ENCODE measurements around the gene GBA3.

The GBA3 gene

GRCh38 chr4:22754116-22754515 lies 61.4 kb downstream of the GBA3 start:
- H3K4me3 ChIP-seq (replicated peaks; ENCODE audit: low read depth, low read length), result no peak overlapping the region
- no peak for TF ChIP-seq CTCF (IDR thresholded peaks at IDR 0.05; ENCODE audit: low read depth, low read length, missing control alignments)
- DNase-seq (ENCODE audit: extremely low read depth, low read depth), result no peak

- TF ChIP-seq CTCF (IDR thresholded peaks at IDR 0.05; ENCODE audit: low read depth, low read length, missing control alignments), result no peak
- no peak for DNase-seq (ENCODE audit: extremely low read depth, low read depth)
- H3K4me3 ChIP-seq (replicated peaks; ENCODE audit: low read depth, low read length), result no peak overlapping the region
These were observed 69.8 kb downstream of the GBA3 start for GRCh38 chr4:22762548-22762947.

- TF ChIP-seq CTCF (IDR thresholded peaks at IDR 0.05; ENCODE audit: low read depth, low read length, missing control alignments), result no peak
- H3K4me3 ChIP-seq (replicated peaks; ENCODE audit: low read depth, low read length), result no peak overlapping the region
- DNase-seq (ENCODE audit: extremely low read depth, low read depth), result no peak
These were observed 71.4 kb downstream of the GBA3 start for GRCh38 chr4:22764183-22764582.

GRCh38 chr4:22766068-22766467 lies 73.3 kb downstream of the GBA3 start:
- TF ChIP-seq CTCF (IDR thresholded peaks at IDR 0.05; ENCODE audit: low read depth, low read length, missing control alignments), result no peak
- H3K4me3 ChIP-seq (replicated peaks; ENCODE audit: low read depth, low read length), result no peak overlapping the region
- no peak for DNase-seq (ENCODE audit: extremely low read depth, low read depth)

- DNase-seq (ENCODE audit: extremely low read depth, low read depth), result no peak
- no peak for TF ChIP-seq CTCF (IDR thresholded peaks at IDR 0.05; ENCODE audit: low read depth, low read length, missing control alignments)
- no peak overlapping the region for H3K4me3 ChIP-seq (replicated peaks; ENCODE audit: low read depth, low read length)
These were observed 85.9 kb downstream of the GBA3 start for GRCh38 chr4:22778547-22779163.

GRCh38 chr4:22780317-22780716 lies 87.6 kb downstream of the GBA3 start:
- TF ChIP-seq CTCF (IDR thresholded peaks at IDR 0.05; ENCODE audit: low read depth, low read length, missing control alignments), result no peak
- no peak overlapping the region for H3K4me3 ChIP-seq (replicated peaks; ENCODE audit: low read depth, low read length)
- DNase-seq (ENCODE audit: extremely low read depth, low read depth), result no peak

DNA sequence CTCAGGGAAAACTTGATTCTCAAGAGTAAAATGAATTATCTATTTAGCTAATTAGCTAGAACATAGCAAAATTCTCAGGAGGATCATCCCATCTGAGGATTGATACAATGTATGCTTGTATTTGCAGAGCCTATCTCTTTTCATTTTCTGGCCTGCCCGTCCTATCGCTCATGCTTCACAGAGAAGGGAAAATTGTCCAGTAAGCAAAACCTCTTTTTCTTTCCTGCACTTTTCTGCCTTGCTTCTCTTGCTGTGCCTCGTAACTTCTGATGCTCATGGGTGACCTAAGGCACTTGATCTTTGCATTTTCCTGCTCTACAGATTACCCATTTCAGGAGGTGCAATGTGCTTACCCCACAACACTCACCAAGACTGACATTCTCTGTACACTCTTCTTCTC lies 88.1 kb downstream of the GBA3 start:
- DNase-seq (ENCODE audit: extremely low read depth, low read depth), result no peak
- H3K4me3 ChIP-seq (replicated peaks; ENCODE audit: low read depth, low read length), result no peak overlapping the region
- TF ChIP-seq CTCF (IDR thresholded peaks at IDR 0.05; ENCODE audit: low read depth, low read length, missing control alignments), result no peak

All from HFF-Myc (cell line).